HG02642 (cell line): Measurements from ENCODE around the gene TFCP2L1.
"Not testable (repeated sequence)": the region's sequence is repeated elsewhere in the genome, so short reads cannot be mapped to it uniquely, and the experiment has no call there.

ENCODE experiments used
- ATAC-seq: cut with Tn5 transposase; IDR thresholded peaks from one replicate; pipeline ENCODE4 v1.9.1; 2021; ENCODE audit warnings: mild to moderate bottlenecking; ENCODE audit not compliant: unreplicated experiment, poor library complexity

Gene TFCP2L1

GRCh38 chr2:121231385-121232000 is 53.5 kb downstream of the TFCP2L1 start:
- ATAC-seq: no peak

DNA sequence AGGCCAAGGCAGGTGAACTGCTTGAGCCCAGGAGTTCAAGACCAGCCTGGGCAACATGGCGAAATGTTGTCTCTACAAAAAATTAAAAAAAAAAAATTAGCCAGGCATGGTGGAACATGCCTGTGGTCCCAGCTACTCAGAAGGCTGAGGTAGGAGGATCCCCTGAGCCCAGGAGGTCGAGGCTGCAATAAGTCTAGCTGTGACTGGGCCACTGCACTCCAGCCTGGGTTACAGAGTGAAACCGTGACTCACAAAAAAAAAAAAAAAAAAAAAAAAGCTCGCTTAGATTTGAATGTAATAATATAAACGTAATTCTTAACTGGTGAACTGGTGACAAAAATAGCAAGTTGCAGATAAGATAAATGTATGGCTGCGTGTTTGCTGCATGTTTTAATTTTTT is 56.5 kb downstream of the TFCP2L1 start:
- ATAC-seq: no peak

GRCh38 chr2:121227381-121228144 is 57.4 kb downstream of the TFCP2L1 start:
- not testable (repeated sequence) for ATAC-seq

GRCh38 chr2:121225681-121226080 is 59.3 kb downstream of the TFCP2L1 start:
- not testable (repeated sequence) for ATAC-seq

GRCh38 chr2:121220995-121221394 is 64.0 kb downstream of the TFCP2L1 start:
- ATAC-seq: no peak

GRCh38 chr2:121219866-121220265 is 65.1 kb downstream of the TFCP2L1 start:
- ATAC-seq: no peak

- no peak for ATAC-seq
Observed at GRCh38 chr2:121218386-121218938, 66.5 kb downstream of the TFCP2L1 start.

GRCh38 chr2:121217627-121218026 is 67.4 kb downstream of the TFCP2L1 start:
- no peak for ATAC-seq

- no peak for ATAC-seq
Observed at GRCh38 chr2:121214296-121214695, 70.7 kb downstream of the TFCP2L1 start.

DNA sequence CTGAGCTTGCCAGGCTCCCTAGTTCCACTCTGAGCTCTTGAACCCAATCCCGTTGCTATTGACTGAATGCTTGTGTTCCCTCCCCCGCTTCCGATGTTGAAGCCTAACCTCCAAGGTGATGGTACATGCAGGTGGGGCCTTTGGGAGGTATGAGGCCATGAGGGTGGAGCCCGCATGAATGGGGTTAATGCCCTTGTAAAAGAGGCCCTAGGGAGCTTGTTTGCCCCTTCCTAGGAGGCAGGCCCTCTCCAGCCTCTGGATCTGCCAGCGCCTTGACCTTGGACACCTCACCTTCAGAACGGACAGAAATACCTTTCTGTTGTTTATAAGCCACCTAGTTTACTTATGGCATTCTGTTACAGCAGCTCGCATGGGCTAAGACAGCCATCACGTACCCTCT is 71.6 kb downstream of the TFCP2L1 start:
- no peak for ATAC-seq

GRCh38 chr2:121212661-121213325 is 72.2 kb downstream of the TFCP2L1 start:
- ATAC-seq: no peak

DNA sequence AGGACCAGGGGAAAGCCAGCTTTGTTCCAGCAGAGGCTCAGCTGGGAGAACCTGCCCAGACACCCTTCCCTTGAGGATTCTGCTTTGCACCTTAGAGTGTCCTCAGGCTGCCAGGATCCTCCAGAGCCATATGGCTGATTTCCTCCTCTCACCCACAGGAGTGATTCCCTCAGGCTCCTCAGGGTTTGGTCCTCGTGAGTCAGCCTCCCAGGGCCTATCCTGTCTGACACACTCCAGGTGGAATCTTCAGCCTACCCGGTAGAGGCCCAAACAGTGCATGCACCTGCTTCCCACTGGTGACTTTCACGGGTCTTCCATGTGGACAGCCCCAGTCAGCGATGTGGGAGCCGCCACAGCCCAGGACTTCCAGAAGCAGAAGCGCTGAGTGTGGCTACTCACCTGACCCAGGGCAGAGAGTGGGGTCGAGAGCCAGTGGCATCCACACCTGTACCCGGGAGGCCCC is 73.3 kb downstream of the TFCP2L1 start:
- no peak for ATAC-seq

GRCh38 chr2:121211251-121211650 is 73.8 kb downstream of the TFCP2L1 start:
- ATAC-seq: no peak

GRCh38 chr2:121210691-121211090 is 74.3 kb downstream of the TFCP2L1 start:
- ATAC-seq: no peak

- no peak for ATAC-seq
Observed at GRCh38 chr2:121209014-121209610, 75.9 kb downstream of the TFCP2L1 start.

DNA sequence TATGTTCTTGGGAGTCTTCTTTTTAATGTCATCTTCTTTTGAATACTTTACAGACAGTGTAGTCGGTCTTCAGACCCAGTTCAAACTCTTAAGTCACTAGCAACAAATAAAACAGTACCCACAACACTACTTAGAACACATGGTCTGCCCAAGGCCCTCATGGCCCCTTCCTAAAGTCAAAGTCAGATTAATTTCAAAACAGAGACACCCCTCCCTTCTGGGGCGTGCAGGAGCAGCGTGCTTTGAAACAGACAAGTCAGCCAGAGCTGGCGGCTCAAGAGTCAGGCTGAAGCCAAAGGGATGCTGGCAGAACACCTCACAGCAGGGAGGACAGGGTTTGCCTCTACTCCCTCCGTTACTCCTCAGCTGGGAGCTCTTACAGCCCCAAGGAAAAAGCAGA is 77.5 kb downstream of the TFCP2L1 start:
- ATAC-seq: no peak

DNA sequence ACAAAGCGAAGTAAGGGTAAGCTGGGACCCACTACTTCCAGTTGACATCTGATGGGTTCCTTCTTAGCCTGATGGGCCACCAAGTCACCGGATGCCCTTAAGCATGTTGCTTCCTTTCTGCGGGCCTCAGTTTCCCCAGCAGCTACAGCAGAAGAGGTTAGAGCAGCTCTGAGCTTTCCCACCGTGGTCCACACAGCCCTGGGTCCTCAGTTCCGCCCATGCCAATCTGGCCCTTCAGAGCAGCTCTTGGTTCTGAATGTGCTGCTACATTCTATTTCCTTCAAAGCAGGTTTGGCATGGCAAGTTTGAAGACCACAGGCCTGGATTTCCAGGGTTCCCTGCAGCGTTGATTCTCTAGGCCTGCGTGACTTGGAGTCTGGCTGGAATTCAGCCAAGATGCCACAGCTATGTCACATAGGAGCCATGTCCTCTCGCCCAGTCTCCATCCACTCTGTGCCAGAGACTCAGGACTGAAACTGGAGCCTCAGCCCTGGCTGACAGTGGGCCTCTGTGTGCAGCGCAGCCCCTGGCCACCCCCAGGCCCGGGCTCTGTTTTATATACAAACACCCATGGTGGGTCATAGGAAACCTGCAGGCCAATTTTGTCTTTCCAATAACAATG is 79.6 kb downstream of the TFCP2L1 start:
- ATAC-seq: no peak

DNA sequence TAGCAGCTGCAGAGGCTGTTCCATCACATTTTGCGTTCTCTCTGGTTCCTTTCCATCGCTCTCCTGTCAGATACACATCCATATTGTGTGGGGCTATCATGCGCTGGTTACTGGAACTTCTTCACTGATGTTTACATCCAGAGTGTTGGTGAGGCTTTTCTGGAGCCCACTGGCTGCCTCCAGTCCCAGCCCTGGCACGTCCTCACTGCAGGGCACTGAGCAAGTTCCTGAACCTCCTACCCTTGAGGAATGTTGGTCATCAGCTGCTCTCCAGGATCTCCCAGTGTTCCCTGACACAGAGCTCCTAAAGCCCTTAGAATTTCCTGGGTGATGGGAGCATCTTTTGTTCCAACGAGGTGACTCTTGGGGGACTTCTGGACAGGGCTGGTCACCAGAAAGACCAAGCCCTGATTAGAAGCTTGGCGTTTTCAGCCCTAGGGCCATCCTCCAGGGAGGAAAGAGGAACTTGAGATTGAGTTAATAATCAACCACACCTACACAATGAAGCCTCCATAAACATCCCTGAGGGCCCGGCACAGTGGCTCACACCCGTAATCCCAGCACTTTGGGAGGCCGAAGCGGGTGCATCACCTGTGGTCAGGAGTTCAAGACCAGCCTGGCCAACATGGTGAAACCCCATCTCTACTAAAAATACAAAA is 81.3 kb downstream of the TFCP2L1 start:
- no peak for ATAC-seq

DNA sequence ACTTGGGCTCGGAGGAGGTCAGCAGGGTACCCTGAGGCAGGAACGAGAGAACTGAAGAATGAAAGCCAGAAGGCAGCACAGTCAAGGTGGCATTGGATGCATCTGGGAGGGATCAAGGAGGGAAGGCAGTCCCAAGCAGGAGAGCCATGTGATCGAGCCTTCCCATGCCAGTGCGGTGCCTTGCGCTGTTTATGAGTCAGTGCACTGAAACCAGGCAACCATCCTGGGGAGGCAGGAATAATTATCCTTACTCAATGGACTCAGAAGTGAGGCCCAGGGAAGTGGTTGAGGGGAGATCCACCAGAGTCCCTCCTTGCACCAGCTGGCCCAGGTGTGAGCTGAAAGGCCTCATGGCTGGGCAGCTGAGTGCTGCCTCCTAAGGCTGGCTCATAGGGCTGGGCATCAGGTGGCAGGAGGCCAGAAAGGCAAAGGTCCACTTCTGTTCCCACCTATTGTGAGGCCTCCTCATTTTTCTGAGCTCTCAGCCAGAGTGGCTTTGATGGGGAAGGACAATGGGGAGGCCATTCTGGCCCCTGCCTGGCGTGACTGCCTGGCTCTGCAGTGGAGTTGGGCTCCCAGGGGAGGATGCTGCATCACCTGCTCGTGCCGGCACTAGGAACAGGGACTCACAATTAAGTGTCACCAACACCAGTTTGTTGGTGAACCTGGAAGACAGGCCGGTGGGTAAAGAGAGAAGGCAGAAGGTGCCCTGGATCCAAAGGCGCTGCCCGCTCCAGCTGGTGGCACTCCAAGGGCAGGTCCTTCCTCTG is 82.3 kb downstream of the TFCP2L1 start:
- ATAC-seq: no peak
